GM18507 (cell line): ENCODE data around the gene IQCE.

Experiments used
- DNase-seq: peaks from one replicate; pipeline ENCODE4 v3.0.0; 2011; ENCODE audit warnings: low read depth; ENCODE audit not compliant: insufficient read length; ENCODE audit errors: extremely low spot score
- FAIRE-seq: peaks from 2 replicates; lab custom pipeline; 2011; peaks lifted over from hg19 to GRCh38; lab: Jason Lieb, UNC

Gene IQCE

GRCh38 chr7:2622869-2623697 lies 64.3 kb downstream of the IQCE start:
- DNase-seq (no peak), FAIRE-seq (no peak)

GRCh38 chr7:2623698-2624014 lies 64.9 kb downstream of the IQCE start:
- FAIRE-seq = no peak
- no peak for DNase-seq

GRCh38 chr7:2624293-2624886 lies 65.6 kb downstream of the IQCE start:
- no peak for FAIRE-seq

GRCh38 chr7:2626498-2627117 lies 67.8 kb downstream of the IQCE start:
- FAIRE-seq (no peak), DNase-seq (no peak)

More at GRCh38 chr7:2624293-2624886, 65.6 kb downstream of the IQCE start:
- no peak for DNase-seq

- FAIRE-seq (no peak), DNase-seq (no peak)
These were observed 68.7 kb downstream of the IQCE start for GRCh38 chr7:2627258-2628129.

GRCh38 chr7:2628130-2628482 lies 69.3 kb downstream of the IQCE start:
- no peak for FAIRE-seq
- no peak for DNase-seq

- FAIRE-seq (no peak), DNase-seq (no peak)
These were observed 70.1 kb downstream of the IQCE start for GRCh38 chr7:2628891-2629290.

GRCh38 chr7:2629746-2630681 lies 71.2 kb downstream of the IQCE start:
- FAIRE-seq (no peak), DNase-seq (no peak)

GRCh38 chr7:2631946-2632732 lies 73.4 kb downstream of the IQCE start, which contains the start of gene TTYH3:
TTYH3 (plus strand) TSS chr7:2631986; CDS start chr7:2632156, 170 bp downstream.
- FAIRE-seq = peak; percentile 42
- DNase-seq = no peak

GRCh38 chr7:2632733-2633537 lies 74.2 kb downstream of the IQCE start:
- FAIRE-seq (peak; percentile 78), DNase-seq (no peak)

GRCh38 chr7:2633538-2634266 lies 74.9 kb downstream of the IQCE start:
- FAIRE-seq (peak; percentile 55), DNase-seq (no peak)

- FAIRE-seq (no peak), DNase-seq (no peak)
These were observed 75.7 kb downstream of the IQCE start for GRCh38 chr7:2634267-2635145.

- FAIRE-seq (no peak), DNase-seq (no peak)
These were observed 76.4 kb downstream of the IQCE start for GRCh38 chr7:2635148-2635668.

- no peak for DNase-seq
- FAIRE-seq = no peak
These were observed 77.3 kb downstream of the IQCE start for GRCh38 chr7:2635810-2636701.

- DNase-seq = no peak
- FAIRE-seq = no peak
These were observed 78.3 kb downstream of the IQCE start for GRCh38 chr7:2637066-2637471.
